HepG2 (cell line): ENCODE measurements around the gene RIPOR3. TPM values are rescaled to one million over a fixed set of nuclear protein-coding genes. Genes with fewer than 3 reads are reported as not detected.

Experiments used
- ATAC-seq: fragments of 200-7000 bp; cut with Tn5 transposase; 3 replicates; pipeline ENCODE4 v1.9.1; 2020; ENCODE audit warnings: mild to moderate bottlenecking, moderate library complexity
- BruUV-seq: library from RNA; stranded (reverse); fragments of 400-500 nt; replicated peaks from 2 replicates; lab custom pipeline; 2021; lab: Mats Ljungman, UMichigan
- CTCF ChIA-PET: fragments of 300-600 bp; formaldehyde crosslinking; extraction: SDS; loops from one replicate; lab custom pipeline; 2021; ENCODE audit warnings: low total read pairs, inconsistent platforms, low intra/inter-chr PET ratio; lab: Yijun Ruan, JAX
- POLR2A ChIA-PET: fragments of 350-600 bp; sonication (Branson Sonifier 250); formaldehyde crosslinking; loops from one replicate; lab custom pipeline; 2020; ENCODE audit warnings: antibody characterized with exemption, inconsistent platforms; lab: Yijun Ruan, JAX
- DNase-seq: peaks from one replicate; pipeline ENCODE4 v3.0.0-alpha.2; 2015; ENCODE audit warnings: low spot score
- FAIRE-seq: peaks from 3 replicates; lab custom pipeline; 2011; peaks lifted over from hg19 to GRCh38; lab: Jason Lieb, UNC
- H2AFZ ChIP-seq: one replicate; pipeline ENCODE4 v1.6.1; 2011; ENCODE audit warnings: low read length, inconsistent platforms
- H3K27ac ChIP-seq: fragments of 300-600 bp; 3 replicates; pipeline ENCODE4 v1.8.0; 2011; ENCODE audit warnings: mixed run types, mild to moderate bottlenecking, mixed read lengths, low read length, inconsistent platforms; ENCODE audit not compliant: insufficient read depth; ENCODE audit errors: extremely low read length
- H3K27me3 ChIP-seq, 2 experiments: fragments of 200-600 bp in 1 of 2; 2 replicates in 1 of 2; 3 replicates in 1 of 2; pipeline versions ENCODE4 v1.6.0 to v1.8.0; 2011; ENCODE audit warnings: low read length in 2 of 2, mild to moderate bottlenecking in 2 of 2, moderate library complexity in 2 of 2, inconsistent platforms in 1 of 2; ENCODE audit not compliant: insufficient read depth in 2 of 2, control insufficient read depth in 1 of 2
- H3K36me3 ChIP-seq, 2 experiments: fragments of 200-600 bp in 1 of 2; replicated peaks in 1 of 2; 2 replicates in 1 of 2; 3 replicates in 1 of 2; pipeline versions ENCODE4 v1.5.1 to v1.8.0; 2011; ENCODE audit warnings: low read length in 2 of 2, inconsistent platforms in 1 of 2; ENCODE audit not compliant: insufficient read depth in 2 of 2, control insufficient read depth in 1 of 2
- H3K4me1 ChIP-seq: 2 replicates; pipeline ENCODE4 v1.5.1; 2012; ENCODE audit warnings: low read length, inconsistent platforms; ENCODE audit not compliant: insufficient read depth
- H3K4me2 ChIP-seq: 2 replicates; pipeline ENCODE4 v1.6.0; 2011; ENCODE audit warnings: low read depth, low read length, inconsistent platforms
- H3K4me3 ChIP-seq, 3 experiments: fragments of 200-600 bp in 1 of 3; sonication (generic), shearing (Covaris generic) in 1 of 3; replicated peaks in 1 of 3; 2 replicates each; pipeline ENCODE4 v1.5.1; 2011 to 2016; ENCODE audit warnings: low read length in 3 of 3, inconsistent platforms in 2 of 3, low read depth in 2 of 3, mild to moderate bottlenecking in 2 of 3, control low read depth in 1 of 3, mixed read lengths in 1 of 3; ENCODE audit not compliant: insufficient read depth in 1 of 3
- H3K79me2 ChIP-seq: one replicate; pipeline ENCODE4 v1.6.1; 2011; ENCODE audit warnings: low read length, inconsistent platforms; ENCODE audit not compliant: insufficient read depth
- H3K9ac ChIP-seq: 2 replicates; pipeline ENCODE4 v1.6.0; 2011; ENCODE audit warnings: mild to moderate bottlenecking, low read depth, low read length, inconsistent platforms; ENCODE audit not compliant: insufficient read depth
- H3K9me3 ChIP-seq: 2 replicates; pipeline ENCODE4 v1.5.1; 2012; ENCODE audit warnings: mild to moderate bottlenecking, low read length
- H4K20me1 ChIP-seq: 2 replicates; pipeline ENCODE4 v1.6.0; 2011; ENCODE audit warnings: inconsistent platforms, mild to moderate bottlenecking, low read length, moderate library complexity; ENCODE audit not compliant: insufficient read depth
- ATF7-NPFF ChIP-seq: sonication (generic); formaldehyde crosslinking; IDR thresholded peaks from 2 replicates; pipeline ENCODE4 v1.8.1; 2023; ENCODE audit warnings: mild to moderate bottlenecking, low read depth, missing genetic modification reagents, moderate library complexity
- BRD4 ChIP-seq: sonication (generic); formaldehyde crosslinking; IDR thresholded peaks from 2 replicates; pipeline ENCODE4 v1.4.0; 2020; ENCODE audit warnings: missing genetic modification reagents
- CEBPB ChIP-seq: IDR thresholded peaks from 2 replicates; pipeline ENCODE4 v1.6.1; 2011; ENCODE audit warnings: low read depth, low read length, improper control_type of control experiment, borderline replicate concordance
- CEBPG ChIP-seq: IDR thresholded peaks from 2 replicates; pipeline ENCODE4 v1.6.1; 2016
- HNRNPLL ChIP-seq: fragments of 200-400 bp; formaldehyde crosslinking; IDR thresholded peaks from 2 replicates; pipeline ENCODE4 v1.6.1; 2017; ENCODE audit warnings: mild to moderate bottlenecking, low read depth, low read length; ENCODE audit not compliant: poor library complexity, severe bottlenecking
- KDM1A ChIP-seq: IDR thresholded peaks from 2 replicates; pipeline ENCODE4 v1.6.1; 2016; ENCODE audit warnings: missing compliant biosample characterization
- RNF2 ChIP-seq: fragments of 450-650 bp; conservative IDR thresholded peaks from 2 replicates; pipeline ENCODE4 v1.6.1; 2016; ENCODE audit warnings: low read depth
- ZBTB33 ChIP-seq: sonication (generic); formaldehyde crosslinking; IDR thresholded peaks from 2 replicates; pipeline ENCODE4 v1.4.0; 2020; ENCODE audit warnings: missing genetic modification reagents
- ZIK1 ChIP-seq: sonication (generic); formaldehyde crosslinking; IDR thresholded peaks from 2 replicates; pipeline ENCODE4 v1.5.0; 2020; ENCODE audit warnings: mild to moderate bottlenecking, low read depth, missing genetic modification reagents, borderline replicate concordance
- ZNF280B ChIP-seq: sonication (generic); formaldehyde crosslinking; IDR thresholded peaks from 2 replicates; pipeline ENCODE4 v1.5.0; 2020; ENCODE audit warnings: missing genetic modification reagents, mild to moderate bottlenecking, borderline replicate concordance
- ZNF512 ChIP-seq: sonication (generic); formaldehyde crosslinking; IDR thresholded peaks from 2 replicates; pipeline ENCODE4 v1.4.0; 2020; ENCODE audit warnings: mild to moderate bottlenecking, missing genetic modification reagents
- WGBS: methylation state at CpG from one replicate; pipeline ENCODE4 v1.1.6; 2017; ENCODE audit warnings: low lambda C conversion rate; 5-methylcytosine and 5-hydroxymethylcytosine counted together
- in situ Hi-C: cut with HindIII; loops from 2 replicates; pipeline ENCODE4 v1.10.0; 2017; ENCODE audit warnings: low pct_unique_long_range_greater_than_20kb; ENCODE audit not compliant: extremely low pct_ligation_motif_present
- intact Hi-C: fragments of 100-400 bp; cut with micrococcal nuclease; formaldehyde crosslinking; loops from one replicate; pipeline ENCODE4 v1.10.0; 2022; ENCODE audit not compliant: unreplicated experiment
- polyA plus RNA-seq, 8 experiments: library from polyadenylated mRNA; depleted of rRNA in 3 of 8; stranded (reverse) in 7 of 8; unstranded in 1 of 8; fragments of >200 nt; fragmentation: Illumina TruSeq in 4 of 8; extraction: Trizol in 4 of 8; gene quantifications; 2 replicates each; pipeline versions ENCODE4 v1.2.1 to v1.2.3, GENCODE V29; 2011 to 2016; ENCODE audit warnings: low read depth in 4 of 8, missing spikeins in 1 of 8, mixed read lengths in 1 of 8; ENCODE audit not compliant: insufficient read depth in 1 of 8
- total RNA-seq, 5 experiments: library from RNA; depleted of rRNA; stranded (reverse); fragments of >200 nt; fragmentation: Illumina TruSeq; extraction: Trizol; gene quantifications; 2 replicates each; pipeline ENCODE4 v1.2.3, GENCODE V29; 2016; ENCODE audit warnings: low read depth in 1 of 5

RIPOR3 gene
- total and polyA plus RNA-seq, 2 of the 13 experiments (the other 11 are each of a cell fraction or from before 2014, with no cell fraction given) = 0.18 TPM; not detected in 1

GRCh38 chr20:50548396-50548795, 142.9 kb downstream of the RIPOR3 start:
- peaks cover 20% of the 10 kb centered on the region for H3K4me1 ChIP-seq
- no peak overlapping the region for H3K9ac ChIP-seq
- POLR2A ChIA-PET = interaction anchor here (1.1 kb wide), 1 partner anchor 8 kb away, joined by 3 read pairs; no protein-coding TSS in a partner anchor
- FAIRE-seq (no peak), ATAC-seq (no peak), DNase-seq (no peak)
- no peaks in the 10 kb centered on the region for H3K27me3 ChIP-seq
- WGBS = 96% methylated on average over 5 of the region's 5 CpGs
- peaks cover 5% of the 10 kb centered on the region for H3K79me2 ChIP-seq
- no peak for TF ChIP-seq ATF7-NPFF (CRISPR knock-in tag)
- TF ChIP-seq ZNF280B (CRISPR knock-in tag) = 0 out of 2 replicates have a peak, but pooled peaks have one; percentile 19
- intact Hi-C loops (no loop called here), in situ Hi-C loops (no loop called here)
- H3K27ac ChIP-seq = no peak overlapping the region
- H3K36me3 ChIP-seq = peaks cover 4 to 11% of the 10 kb centered on the region in 2 experiments; a peak in 4 of 5 replicates
- no peaks in the 10 kb centered on the region for H3K9me3 ChIP-seq
- no peaks in the 10 kb centered on the region for H4K20me1 ChIP-seq
- no peak overlapping the region for H3K4me2 ChIP-seq
- BruUV-seq = no TSS peak
- no peak overlapping the region for H3K4me3 ChIP-seq
- CTCF ChIA-PET = no interaction called here
- no peak overlapping the region for H2AFZ ChIP-seq

GRCh38 chr20:50547964-50548363, 143.4 kb downstream of the RIPOR3 start:
- in situ Hi-C loops = no loop called here
- DNase-seq (no peak), FAIRE-seq (no peak), ATAC-seq (no peak)
- no peak overlapping the region for H2AFZ ChIP-seq
- H3K79me2 ChIP-seq = peaks cover 9% of the 10 kb centered on the region
- H4K20me1 ChIP-seq = no peaks in the 10 kb centered on the region
- peaks cover 20% of the 10 kb centered on the region for H3K4me1 ChIP-seq
- no peaks in the 10 kb centered on the region for H3K9me3 ChIP-seq
- H3K36me3 ChIP-seq = peaks cover 4 to 11% of the 10 kb centered on the region in 2 experiments; a peak in 4 of 5 replicates
- WGBS = 74% methylated on average over 6 of the region's 6 CpGs
- no TSS peak for BruUV-seq
- no peaks in the 10 kb centered on the region for H3K27me3 ChIP-seq
- intact Hi-C loops = no loop called here
- no peak overlapping the region for H3K4me3 ChIP-seq
- ChIA-PET CTCF (no interaction called here), POLR2A (interaction anchor here (1.1 kb wide), 1 partner anchor 9 kb away, joined by 3 read pairs; no protein-coding TSS in a partner anchor)
- no peak overlapping the region for H3K27ac ChIP-seq
- H3K4me2 ChIP-seq = no peak overlapping the region
- H3K9ac ChIP-seq = no peak overlapping the region
- TF ChIP-seq ZBTB33 = 0 out of 2 replicates have a peak, but pooled peaks have one; percentile 11
- TF ChIP-seq HNRNPLL = no peak
- no peak for TF ChIP-seq ZNF512
- peak; percentile 34; the same call in 1 of the 2 replicates for TF ChIP-seq ZIK1 (CRISPR knock-in tag)
- no peak for TF ChIP-seq BRD4 (CRISPR knock-in tag)
- TF ChIP-seq KDM1A (CRISPR knock-in tag) = no peak
- TF ChIP-seq RNF2 = no peak
- peak; percentile 56; the same call in 1 of the 2 replicates for TF ChIP-seq CEBPB
- peak; percentile 36; the same call in 1 of the 2 replicates for TF ChIP-seq CEBPG (CRISPR knock-in tag)
